ENCODE data around the gene TMOD2. TPM values are rescaled to one million over a fixed set of nuclear protein-coding genes. Genes with fewer than 3 reads are reported as not detected.

The TMOD2 gene
- polyA plus RNA-seq, 3 donors = 5.8 to 12.7 (median 6.2) TPM

DNA sequence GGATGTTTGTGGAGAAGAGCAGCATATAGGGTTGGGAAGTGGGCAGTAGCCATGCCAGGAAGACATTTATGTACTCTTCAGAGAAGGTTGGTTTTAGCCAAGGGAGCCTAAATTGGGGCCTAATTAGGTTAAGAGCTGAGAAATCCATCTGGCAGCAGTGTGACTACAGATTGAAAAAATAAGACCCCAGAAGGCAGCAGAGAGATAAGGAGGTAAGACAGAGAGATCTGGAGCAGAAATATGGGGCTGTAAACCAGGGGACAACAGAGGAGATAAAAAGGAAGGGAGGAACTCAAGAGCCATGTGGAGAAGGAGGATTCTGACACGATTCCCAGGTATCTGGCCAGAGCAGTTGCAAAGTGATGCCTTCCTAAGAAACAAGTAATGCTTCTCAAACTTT is 37.2 kb upstream of the TMOD2 start:
- WGBS (ENCODE audit: insufficient coverage) = 100% methylated on average over 1 of the region's 1 CpG
- Mint-ChIP-seq H3K27ac (no peak overlapping the region), H3K9me3 (peaks cover 0 to 3% (median under 1%) of the 10 kb centered on the region in 7 donors), H3K36me3 (peaks cover 2 to 4% of the 10 kb centered on the region in 2 donors), H3K4me3 (no peak overlapping the region), H3K27me3 (ENCODE audit: low read depth in 3 of 3) (peaks cover 0 to 3% (median 0%) of the 10 kb centered on the region in 3 donors), H3K4me1 (peaks cover 4% of the 10 kb centered on the region)
- Histone ChIP-seq H3K4me1 (ENCODE audit: control insufficient read depth in 1 of 2, insufficient read depth in 2 of 2, low read length in 2 of 2) (no peaks in the 10 kb centered on the region), H3K4me3 (replicated peaks in 1 of 3; ENCODE audit: low read depth in 2 of 3, low read length in 3 of 3) (no peak overlapping the region), H3K36me3 (replicated peaks in 1 of 2; ENCODE audit: control insufficient read depth in 1 of 2, insufficient read depth in 2 of 2, low read length in 2 of 2) (no peaks in the 10 kb centered on the region), H3K79me2 (ENCODE audit: insufficient read depth, low read length) (no peaks in the 10 kb centered on the region), H3K9me3 (replicated peaks in 1 of 2; ENCODE audit: control insufficient read depth in 1 of 2, insufficient read depth in 1 of 2, low read length in 2 of 2) (peaks cover 0 to 1% of the 10 kb centered on the region in 2 donors), H3K4me2 (replicated peaks; ENCODE audit: extremely low read depth, low read length, poor library complexity, severe bottlenecking) (no peak overlapping the region), H4K20me1 (ENCODE audit: insufficient read depth, low read length) (no peaks in the 10 kb centered on the region), H3K27ac (ENCODE audit: low read depth in 1 of 2, low read length in 2 of 2) (no peak overlapping the region), H3K27me3 (ENCODE audit: control insufficient read depth in 2 of 2, insufficient read depth in 2 of 2, low read length in 2 of 2) (no peaks in the 10 kb centered on the region), H2AFZ (ENCODE audit: insufficient read depth, low read depth, low read length, poor library complexity, severe bottlenecking) (no peak overlapping the region), H3K9ac (ENCODE audit: insufficient read depth, low read length, poor library complexity, severe bottlenecking) (no peak overlapping the region)
- intact Hi-C loops (cut with micrococcal nuclease) = loop anchor here in 1 of 2 donors (10.0 kb wide), 1 partner anchor 51 kb away; no protein-coding TSS in a partner anchor
- TF ChIP-seq, protein P1, sequence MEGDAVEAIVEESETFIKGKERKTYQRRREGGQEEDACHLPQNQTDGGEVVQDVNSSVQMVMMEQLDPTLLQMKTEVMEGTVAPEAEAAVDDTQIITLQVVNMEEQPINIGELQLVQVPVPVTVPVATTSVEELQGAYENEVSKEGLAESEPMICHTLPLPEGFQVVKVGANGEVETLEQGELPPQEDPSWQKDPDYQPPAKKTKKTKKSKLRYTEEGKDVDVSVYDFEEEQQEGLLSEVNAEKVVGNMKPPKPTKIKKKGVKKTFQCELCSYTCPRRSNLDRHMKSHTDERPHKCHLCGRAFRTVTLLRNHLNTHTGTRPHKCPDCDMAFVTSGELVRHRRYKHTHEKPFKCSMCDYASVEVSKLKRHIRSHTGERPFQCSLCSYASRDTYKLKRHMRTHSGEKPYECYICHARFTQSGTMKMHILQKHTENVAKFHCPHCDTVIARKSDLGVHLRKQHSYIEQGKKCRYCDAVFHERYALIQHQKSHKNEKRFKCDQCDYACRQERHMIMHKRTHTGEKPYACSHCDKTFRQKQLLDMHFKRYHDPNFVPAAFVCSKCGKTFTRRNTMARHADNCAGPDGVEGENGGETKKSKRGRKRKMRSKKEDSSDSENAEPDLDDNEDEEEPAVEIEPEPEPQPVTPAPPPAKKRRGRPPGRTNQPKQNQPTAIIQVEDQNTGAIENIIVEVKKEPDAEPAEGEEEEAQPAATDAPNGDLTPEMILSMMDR (IDR thresholded peaks at IDR 0.05) = no peak
- no peak for DNase-seq

DNA sequence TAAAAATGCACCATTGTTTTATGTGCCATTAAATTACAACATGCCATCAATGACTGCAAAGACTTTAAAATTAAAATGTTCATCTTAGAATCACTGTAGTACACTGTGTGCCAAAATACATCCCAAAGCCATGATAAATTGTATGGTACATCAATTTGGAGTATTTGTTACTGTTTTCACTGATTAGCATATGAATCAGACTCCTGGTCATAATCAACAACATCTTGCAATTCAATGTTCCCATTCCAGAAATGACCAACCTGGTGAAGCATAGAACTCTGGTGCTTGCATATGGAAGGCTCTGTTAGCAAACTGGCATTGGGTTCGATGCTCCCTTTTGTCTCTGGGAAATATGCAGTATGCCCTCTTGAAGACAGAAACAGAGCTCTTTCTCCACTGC is 36.5 kb upstream of the TMOD2 start:
- Mint-ChIP-seq H3K4me3 (no peak overlapping the region), H3K36me3 (peaks cover 2 to 4% of the 10 kb centered on the region in 2 donors), H3K27me3 (ENCODE audit: low read depth in 3 of 3) (peaks cover 0 to 3% (median 0%) of the 10 kb centered on the region in 3 donors), H3K9me3 (peaks cover 0 to 3% (median 0%) of the 10 kb centered on the region in 7 donors), H3K4me1 (peaks cover 4% of the 10 kb centered on the region), H3K27ac (no peak overlapping the region)
- no peaks in the 10 kb centered on the region for H3K79me2 ChIP-seq (ENCODE audit: insufficient read depth, low read length)
- H3K4me1 ChIP-seq (ENCODE audit: control insufficient read depth in 1 of 2, insufficient read depth in 2 of 2, low read length in 2 of 2) = no peaks in the 10 kb centered on the region
- H4K20me1 ChIP-seq (ENCODE audit: insufficient read depth, low read length) = no peaks in the 10 kb centered on the region
- H3K27me3 ChIP-seq (ENCODE audit: control insufficient read depth in 2 of 2, insufficient read depth in 2 of 2, low read length in 2 of 2) = no peaks in the 10 kb centered on the region
- no peak overlapping the region for H3K4me2 ChIP-seq (replicated peaks; ENCODE audit: extremely low read depth, low read length, poor library complexity, severe bottlenecking)
- intact Hi-C loops (cut with micrococcal nuclease) = loop anchor here in 1 of 2 donors (10.0 kb wide), 1 partner anchor 50 kb away; no protein-coding TSS in a partner anchor
- no peaks in the 10 kb centered on the region for H3K9me3 ChIP-seq (replicated peaks in 1 of 2; ENCODE audit: control insufficient read depth in 1 of 2, insufficient read depth in 1 of 2, low read length in 2 of 2)
- no peak overlapping the region for H3K4me3 ChIP-seq (replicated peaks in 1 of 3; ENCODE audit: low read depth in 2 of 3, low read length in 3 of 3)
- H3K36me3 ChIP-seq (replicated peaks in 1 of 2; ENCODE audit: control insufficient read depth in 1 of 2, insufficient read depth in 2 of 2, low read length in 2 of 2) = peaks cover 0 to 3% of the 10 kb centered on the region in 2 donors
- H2AFZ ChIP-seq (ENCODE audit: insufficient read depth, low read depth, low read length, poor library complexity, severe bottlenecking) = no peak overlapping the region
- WGBS (ENCODE audit: insufficient coverage) = 100% methylated on average over 1 of the region's 1 CpG
- TF ChIP-seq, protein P1 (IDR thresholded peaks at IDR 0.05) = no peak
- H3K9ac ChIP-seq (ENCODE audit: insufficient read depth, low read length, poor library complexity, severe bottlenecking) = no peak overlapping the region
- H3K27ac ChIP-seq (ENCODE audit: low read depth in 1 of 2, low read length in 2 of 2) = no peak overlapping the region
- DNase-seq = no peak

All from CD14-positive monocyte (primary cell).